Epithelial cell of esophagus (primary cell): ENCODE results near the gene NSMCE1.

Experiments
- DNase-seq: peaks from one replicate; pipeline ENCODE4 v3.0.0; 2010; ENCODE audit warnings: low read depth
- H3K4me3 ChIP-seq: 2 replicates; pipeline ENCODE4 v1.5.1; 2011; ENCODE audit warnings: mild to moderate bottlenecking, low read length, control low read depth
- CTCF ChIP-seq: IDR thresholded peaks from 2 replicates; pipeline ENCODE4 v1.5.1; 2011; ENCODE audit warnings: low read depth, mild to moderate bottlenecking, low read length, control low read depth, inconsistent platforms; ENCODE audit not compliant: insufficient read depth; ENCODE audit errors: missing control alignments

Gene NSMCE1

GRCh38 chr16:27241658-27242057 is 26.9 kb downstream of the NSMCE1 start:
- no peak for DNase-seq
- H3K4me3 ChIP-seq, result no peak overlapping the region
- TF ChIP-seq CTCF, result no peak

GRCh38 chr16:27240948-27241531 is 27.5 kb downstream of the NSMCE1 start:
- DNase-seq, result no peak
- no peak for TF ChIP-seq CTCF
- no peak overlapping the region for H3K4me3 ChIP-seq

DNA sequence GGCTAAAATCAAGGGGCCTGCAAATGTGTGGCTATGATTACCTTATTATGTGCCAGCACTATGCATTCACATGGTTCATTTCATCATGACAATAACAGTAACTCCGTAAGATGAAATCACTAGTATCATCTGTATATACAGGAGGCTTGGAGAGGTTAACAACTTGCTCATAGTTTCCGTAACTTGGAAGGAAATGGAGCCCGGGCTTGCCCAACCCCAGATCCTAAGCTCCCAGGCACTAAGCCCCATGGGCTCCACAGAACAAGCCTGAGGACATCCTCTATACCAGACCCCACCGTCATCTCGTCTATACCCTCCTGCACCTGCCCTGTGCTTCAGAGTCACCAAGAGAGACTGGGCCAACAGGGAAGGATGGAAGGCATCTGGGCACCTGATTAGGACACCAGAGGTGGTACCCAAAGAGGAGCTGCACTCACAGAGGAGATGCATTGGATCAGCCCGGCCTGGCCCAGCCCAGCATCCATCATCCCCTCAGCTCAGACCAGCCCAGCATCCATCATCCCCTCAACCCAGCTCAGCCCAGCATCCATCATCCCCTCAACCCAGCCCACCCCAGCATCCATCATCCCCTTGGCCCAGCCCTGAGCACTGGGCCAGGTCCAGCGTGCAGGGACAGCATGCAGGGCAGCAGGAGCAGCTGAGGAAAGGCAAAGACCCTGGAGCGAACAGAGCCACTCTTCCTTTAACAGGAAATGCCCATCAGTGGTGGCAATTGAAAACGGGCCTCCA is 28.5 kb downstream of the NSMCE1 start:
- no peak for DNase-seq

GRCh38 chr16:27239026-27239425 is 29.5 kb downstream of the NSMCE1 start:
- DNase-seq, result no peak
- no peak overlapping the region for H3K4me3 ChIP-seq
- no peak for TF ChIP-seq CTCF

More for the DNA sequence above, 28.5 kb downstream of the NSMCE1 start:
- H3K4me3 ChIP-seq, result no peak overlapping the region
- no peak for TF ChIP-seq CTCF

DNA sequence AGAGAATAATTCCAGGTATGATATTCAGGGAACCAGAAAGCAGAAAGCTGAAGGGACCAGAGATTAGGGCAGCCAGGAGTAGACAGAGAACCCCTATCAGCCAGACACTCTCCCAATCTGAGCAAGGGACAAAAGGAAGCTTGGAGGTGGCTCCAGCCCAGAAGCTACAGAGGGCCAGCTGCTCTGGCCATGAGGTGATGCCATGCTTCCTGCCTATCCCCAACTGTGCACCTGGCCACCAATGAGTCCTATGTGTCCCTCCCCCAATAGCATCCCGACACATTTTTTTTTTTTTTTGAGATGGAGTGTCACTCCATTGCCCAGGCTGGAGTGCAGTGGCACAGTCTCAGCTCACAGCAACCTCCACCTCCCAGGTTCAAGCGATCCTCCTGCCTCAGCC is 30.0 kb downstream of the NSMCE1 start:
- H3K4me3 ChIP-seq, result no peak overlapping the region
- no peak for TF ChIP-seq CTCF
- no peak for DNase-seq

- no peak for TF ChIP-seq CTCF
- DNase-seq, result no peak
- no peak overlapping the region for H3K4me3 ChIP-seq
These were observed 30.5 kb downstream of the NSMCE1 start for GRCh38 chr16:27238016-27238587.
